LNCaP clone FGC (cell line): Measurements from ENCODE around the gene LYPLA2.

Experiments
- DNase-seq: peaks from one replicate; pipeline ENCODE4 v3.0.0-alpha.2; 2011; ENCODE audit warnings: low read depth
- H3K4me3 ChIP-seq: 2 replicates; pipeline ENCODE4 v1.5.1; 2011; ENCODE audit warnings: mild to moderate bottlenecking, low read depth, low read length, control low read depth
- TF ChIP-seq, protein P1 (sequence below): IDR thresholded peaks from 2 replicates; pipeline ENCODE4 v1.5.1; 2012; ENCODE audit warnings: mild to moderate bottlenecking; ENCODE audit not compliant: control insufficient read depth, insufficient read depth; ENCODE audit errors: extremely low read depth

LYPLA2 gene

GRCh38 chr1:23809751-23810171 is 18.8 kb downstream of the LYPLA2 start:
- no peak for DNase-seq
- no peak overlapping the region for H3K4me3 ChIP-seq
- TF ChIP-seq, protein P1, sequence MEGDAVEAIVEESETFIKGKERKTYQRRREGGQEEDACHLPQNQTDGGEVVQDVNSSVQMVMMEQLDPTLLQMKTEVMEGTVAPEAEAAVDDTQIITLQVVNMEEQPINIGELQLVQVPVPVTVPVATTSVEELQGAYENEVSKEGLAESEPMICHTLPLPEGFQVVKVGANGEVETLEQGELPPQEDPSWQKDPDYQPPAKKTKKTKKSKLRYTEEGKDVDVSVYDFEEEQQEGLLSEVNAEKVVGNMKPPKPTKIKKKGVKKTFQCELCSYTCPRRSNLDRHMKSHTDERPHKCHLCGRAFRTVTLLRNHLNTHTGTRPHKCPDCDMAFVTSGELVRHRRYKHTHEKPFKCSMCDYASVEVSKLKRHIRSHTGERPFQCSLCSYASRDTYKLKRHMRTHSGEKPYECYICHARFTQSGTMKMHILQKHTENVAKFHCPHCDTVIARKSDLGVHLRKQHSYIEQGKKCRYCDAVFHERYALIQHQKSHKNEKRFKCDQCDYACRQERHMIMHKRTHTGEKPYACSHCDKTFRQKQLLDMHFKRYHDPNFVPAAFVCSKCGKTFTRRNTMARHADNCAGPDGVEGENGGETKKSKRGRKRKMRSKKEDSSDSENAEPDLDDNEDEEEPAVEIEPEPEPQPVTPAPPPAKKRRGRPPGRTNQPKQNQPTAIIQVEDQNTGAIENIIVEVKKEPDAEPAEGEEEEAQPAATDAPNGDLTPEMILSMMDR: peak; percentile 72

DNA sequence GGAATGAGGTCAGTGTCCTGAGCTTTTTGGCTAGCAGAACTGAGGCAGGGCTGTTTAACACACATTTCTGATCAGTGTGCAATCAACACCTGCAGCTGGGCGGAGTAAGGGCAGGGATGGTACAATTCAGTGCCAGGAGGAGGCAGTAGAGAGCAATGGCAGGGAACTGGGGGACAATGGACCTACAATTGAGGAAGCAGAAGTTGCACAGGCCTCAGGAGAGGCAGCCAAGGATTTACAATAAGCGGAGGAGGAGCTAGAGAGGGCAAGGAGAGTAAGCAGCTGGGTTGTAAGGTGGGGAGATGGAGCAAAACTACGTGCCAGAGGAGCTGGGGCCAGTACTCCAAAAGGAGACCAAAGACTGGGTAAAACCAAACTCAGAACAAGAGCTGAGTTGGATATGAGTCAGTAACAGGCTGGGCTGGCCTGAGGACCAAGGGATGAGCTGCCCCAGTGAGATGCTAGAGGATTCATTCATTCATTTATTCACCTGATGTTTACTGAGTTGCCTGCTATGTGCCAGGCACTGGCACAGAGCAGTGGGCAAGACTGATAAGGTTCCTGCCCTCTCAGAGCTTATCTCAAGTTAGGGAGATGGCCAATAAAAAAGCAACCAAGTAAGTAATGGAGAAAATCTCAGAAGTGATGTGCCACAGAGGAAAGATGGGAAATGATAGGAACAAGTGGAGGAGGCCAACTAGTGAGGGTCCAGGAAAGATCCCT is 20.0 kb downstream of the LYPLA2 start:
- H3K4me3 ChIP-seq: no peak overlapping the region
- DNase-seq: no peak
- TF ChIP-seq, protein P1: peak; percentile 54

- TF ChIP-seq, protein P1: no peak
- H3K4me3 ChIP-seq: no peak overlapping the region
- DNase-seq: no peak
These were observed 23.1 kb downstream of the LYPLA2 start for GRCh38 chr1:23814016-23814415.

DNA sequence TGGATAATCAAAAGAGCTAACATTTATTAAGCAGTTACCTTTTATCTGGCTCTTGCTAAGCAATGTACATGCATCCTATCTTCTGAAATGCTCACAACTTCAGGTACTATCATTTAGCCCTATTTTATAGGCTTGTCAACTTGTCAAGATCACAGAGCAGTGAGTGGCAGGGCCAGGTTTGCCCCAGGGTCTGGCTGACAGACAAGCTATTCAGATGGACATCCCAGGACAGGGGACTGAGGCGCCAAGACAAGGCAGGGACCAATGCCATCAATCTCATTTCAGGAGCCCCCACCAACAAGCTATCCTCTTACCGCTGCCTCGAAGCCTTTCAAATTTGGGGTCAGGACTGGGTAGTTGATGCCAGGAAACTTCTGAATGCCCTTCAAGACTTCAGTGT is 25.4 kb downstream of the LYPLA2 start:
- no peak overlapping the region for H3K4me3 ChIP-seq
- TF ChIP-seq, protein P1: no peak
- no peak for DNase-seq

DNA sequence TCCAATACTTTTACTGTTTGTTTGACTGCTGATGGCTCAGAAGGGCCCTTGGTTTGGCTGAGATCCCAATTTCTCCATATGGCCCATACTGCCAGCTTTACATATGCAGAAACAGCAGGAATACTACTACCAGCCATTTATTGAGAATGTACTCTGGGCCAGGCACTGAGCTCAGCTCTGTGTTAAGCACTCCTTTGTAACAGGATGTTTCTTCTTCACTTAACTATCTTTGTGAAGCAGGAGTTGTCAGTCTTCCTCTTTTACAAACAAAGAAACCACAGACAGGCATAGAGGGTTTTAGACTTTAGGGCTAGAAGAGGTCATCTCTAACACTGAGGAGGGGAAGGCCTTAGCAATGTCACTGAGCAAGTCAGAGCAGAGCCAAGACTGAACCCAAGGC is 26.0 kb downstream of the LYPLA2 start:
- H3K4me3 ChIP-seq: no peak overlapping the region
- DNase-seq: no peak
- TF ChIP-seq, protein P1: no peak

DNA sequence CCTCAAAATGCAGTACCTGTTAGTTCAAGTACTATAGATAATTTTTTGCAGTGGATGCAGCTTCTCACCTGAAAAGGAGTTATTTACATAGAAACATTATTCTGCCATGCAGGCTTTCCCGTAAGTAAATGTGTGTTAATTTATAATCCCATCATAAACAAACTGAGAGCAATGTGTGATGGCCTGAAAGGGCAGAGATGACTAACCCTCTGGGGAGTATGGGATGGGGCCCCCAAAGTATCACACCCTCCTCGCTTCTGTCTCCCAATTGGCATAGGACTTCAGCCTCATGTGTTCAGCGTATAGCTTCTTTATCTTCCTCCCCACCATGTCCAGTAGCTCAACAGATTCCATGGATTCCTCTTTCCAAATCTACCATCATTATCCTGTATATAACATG is 26.7 kb downstream of the LYPLA2 start:
- DNase-seq: no peak
- TF ChIP-seq, protein P1: no peak

DNA sequence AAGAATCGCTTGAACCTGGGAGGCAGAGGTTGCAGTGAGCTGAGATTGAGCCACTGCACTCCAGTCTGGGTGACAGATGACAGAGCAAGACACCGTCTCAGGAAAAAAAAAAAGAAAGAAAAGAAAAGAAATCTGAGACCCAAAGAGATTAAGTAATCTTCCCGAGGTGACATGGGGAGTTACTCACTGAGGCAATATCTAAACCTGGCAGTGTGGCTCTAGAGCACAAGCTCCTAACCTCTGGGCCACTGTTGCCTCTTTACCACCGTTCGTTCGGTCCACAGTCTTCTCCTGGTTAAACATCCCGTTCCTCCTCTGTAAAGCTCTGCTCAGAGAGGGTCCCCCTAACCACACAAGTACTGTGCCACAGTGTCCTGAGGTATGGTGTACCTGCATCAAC is 32.8 kb downstream of the LYPLA2 start:
- DNase-seq: no peak
- H3K4me3 ChIP-seq: no peak overlapping the region
- TF ChIP-seq, protein P1: no peak

More for the DNA sequence above, 26.7 kb downstream of the LYPLA2 start:
- H3K4me3 ChIP-seq: no peak overlapping the region
